GM13976 (cell line): ENCODE data around the gene LMTK3.

Experiments used
- DNase-seq: peaks from one replicate; pipeline ENCODE4 v3.0.0; 2012; ENCODE audit warnings: low spot score
- in situ Hi-C: fragments of 300-500 bp; cut with MboI; formaldehyde crosslinking; loops from one replicate; pipeline ENCODE4 v1.12.0; 2022; ENCODE audit warnings: low sequenced_read_pairs, mixed read lengths, inconsistent platforms; ENCODE audit not compliant: unreplicated experiment
- TF ChIP-seq, protein P1 (sequence below): IDR thresholded peaks from 2 replicates; pipeline ENCODE4 v1.5.1; 2012; ENCODE audit warnings: borderline replicate concordance, mild to moderate bottlenecking; ENCODE audit not compliant: insufficient read depth; ENCODE audit errors: extremely low read depth, missing control alignments, control extremely low read depth

Gene LMTK3

DNA sequence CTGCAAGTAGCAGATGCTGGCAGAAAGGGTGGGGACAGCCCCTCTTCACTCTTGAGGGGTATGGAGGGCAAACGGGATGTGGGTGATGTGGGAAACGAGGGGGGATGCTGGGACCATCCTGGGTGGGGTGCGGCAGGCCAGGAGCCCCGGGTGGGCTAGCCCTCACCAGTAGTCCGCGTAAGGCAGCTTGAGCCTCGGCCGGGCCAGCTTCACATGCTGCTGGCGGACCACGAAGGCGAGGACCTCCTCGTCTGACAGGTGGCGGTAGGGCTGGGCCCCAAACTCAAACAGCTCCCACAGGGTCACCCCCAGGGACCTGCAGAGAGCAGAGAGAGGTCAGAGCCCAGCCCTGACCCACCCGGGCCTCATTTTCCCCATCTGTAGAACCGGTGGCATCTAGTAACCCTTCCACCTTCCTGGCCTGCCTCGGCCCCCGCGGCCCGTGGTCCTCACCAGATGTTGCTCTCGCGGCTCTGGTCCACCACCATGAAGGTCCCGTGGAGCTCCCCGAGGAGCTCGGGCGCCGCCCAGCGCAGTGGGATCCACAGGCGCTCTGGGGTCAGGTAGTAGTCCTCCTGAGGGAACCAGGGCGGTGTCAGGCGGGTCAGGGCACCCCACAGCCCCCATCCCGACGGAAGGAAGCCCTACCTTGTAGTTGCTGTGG, 10.7 kb downstream of the LMTK3 start:
- DNase-seq = no peak
- in situ Hi-C loops = no loop called here
- TF ChIP-seq, protein P1, sequence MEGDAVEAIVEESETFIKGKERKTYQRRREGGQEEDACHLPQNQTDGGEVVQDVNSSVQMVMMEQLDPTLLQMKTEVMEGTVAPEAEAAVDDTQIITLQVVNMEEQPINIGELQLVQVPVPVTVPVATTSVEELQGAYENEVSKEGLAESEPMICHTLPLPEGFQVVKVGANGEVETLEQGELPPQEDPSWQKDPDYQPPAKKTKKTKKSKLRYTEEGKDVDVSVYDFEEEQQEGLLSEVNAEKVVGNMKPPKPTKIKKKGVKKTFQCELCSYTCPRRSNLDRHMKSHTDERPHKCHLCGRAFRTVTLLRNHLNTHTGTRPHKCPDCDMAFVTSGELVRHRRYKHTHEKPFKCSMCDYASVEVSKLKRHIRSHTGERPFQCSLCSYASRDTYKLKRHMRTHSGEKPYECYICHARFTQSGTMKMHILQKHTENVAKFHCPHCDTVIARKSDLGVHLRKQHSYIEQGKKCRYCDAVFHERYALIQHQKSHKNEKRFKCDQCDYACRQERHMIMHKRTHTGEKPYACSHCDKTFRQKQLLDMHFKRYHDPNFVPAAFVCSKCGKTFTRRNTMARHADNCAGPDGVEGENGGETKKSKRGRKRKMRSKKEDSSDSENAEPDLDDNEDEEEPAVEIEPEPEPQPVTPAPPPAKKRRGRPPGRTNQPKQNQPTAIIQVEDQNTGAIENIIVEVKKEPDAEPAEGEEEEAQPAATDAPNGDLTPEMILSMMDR = no peak

DNA sequence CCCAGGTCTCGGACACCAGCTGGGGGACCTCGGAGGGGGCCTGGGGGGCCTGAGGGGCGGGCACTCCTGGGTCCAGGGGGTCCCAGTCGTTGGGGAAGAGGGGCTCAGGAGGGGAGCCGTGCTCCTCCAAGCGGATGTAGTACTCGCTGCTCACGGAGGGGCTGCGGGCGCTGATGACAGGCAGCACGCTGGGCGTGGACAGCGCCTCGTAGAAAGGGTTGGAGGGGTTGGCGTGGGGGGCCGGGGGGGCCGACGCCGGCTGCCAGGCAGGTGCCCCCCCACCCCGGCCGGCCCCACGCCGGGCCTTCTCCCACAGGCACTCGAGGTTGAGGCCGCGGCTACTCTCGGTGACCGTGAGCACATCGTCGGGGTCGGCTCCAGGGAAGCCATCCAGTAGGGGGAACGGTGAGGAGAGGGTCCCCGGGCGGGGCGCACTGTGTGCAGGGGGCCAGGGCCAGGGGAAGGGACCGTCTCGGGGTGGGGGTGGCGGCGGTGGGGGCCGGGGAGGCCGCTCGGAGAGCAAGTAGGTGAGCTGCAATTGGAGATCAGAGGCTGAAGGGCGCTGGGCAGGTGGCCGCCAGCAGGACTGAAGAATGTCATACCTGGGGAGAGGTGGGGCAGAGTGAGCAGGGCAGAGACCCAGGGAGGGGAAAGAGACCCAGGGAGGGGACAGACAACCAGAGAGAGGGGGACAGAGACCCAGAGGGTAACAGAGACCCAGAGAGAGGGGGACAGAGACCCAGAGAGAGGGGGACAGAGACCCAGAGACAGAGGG, 12.1 kb downstream of the LMTK3 start:
- DNase-seq = no peak
- in situ Hi-C loops = no loop called here
- TF ChIP-seq, protein P1 = no peak

DNA sequence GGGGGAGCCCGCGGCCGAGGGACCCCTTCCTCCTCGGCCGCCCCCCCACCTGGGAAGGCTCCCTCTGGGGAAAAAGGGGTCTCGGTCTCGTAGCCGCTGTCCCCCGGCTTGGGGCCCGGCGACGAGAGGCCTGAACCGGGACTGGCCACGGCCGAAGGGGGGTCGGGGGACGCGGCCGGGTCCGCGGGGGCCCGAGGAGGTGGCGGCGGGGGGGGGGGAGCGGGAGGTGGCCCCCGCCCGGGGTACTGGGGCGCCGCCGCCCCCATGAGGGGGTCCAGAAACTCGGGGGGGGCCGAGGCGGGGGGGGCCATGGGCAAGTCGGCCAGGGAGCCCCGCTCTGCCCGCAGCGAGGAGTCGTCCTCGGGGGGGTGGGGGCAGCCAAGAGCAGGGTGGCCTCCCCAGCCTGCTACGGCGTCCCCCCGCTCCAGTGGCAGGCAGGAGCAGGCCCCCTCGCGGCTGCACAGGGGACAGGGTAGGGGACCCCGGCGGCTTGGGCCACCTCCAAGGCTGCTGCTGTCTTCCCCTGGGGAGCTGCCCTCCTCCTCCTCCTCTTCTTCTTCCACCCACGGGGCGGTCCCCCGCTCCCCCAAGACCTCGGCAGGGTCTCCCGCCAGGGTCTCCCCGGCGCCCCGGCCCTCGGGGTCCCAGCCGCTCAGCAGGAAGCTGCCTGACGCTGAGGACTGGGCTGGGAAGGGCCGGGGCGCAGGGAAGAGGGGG, 12.9 kb downstream of the LMTK3 start:
- in situ Hi-C loops = no loop called here
- TF ChIP-seq, protein P1 = no peak
- DNase-seq = no peak

DNA sequence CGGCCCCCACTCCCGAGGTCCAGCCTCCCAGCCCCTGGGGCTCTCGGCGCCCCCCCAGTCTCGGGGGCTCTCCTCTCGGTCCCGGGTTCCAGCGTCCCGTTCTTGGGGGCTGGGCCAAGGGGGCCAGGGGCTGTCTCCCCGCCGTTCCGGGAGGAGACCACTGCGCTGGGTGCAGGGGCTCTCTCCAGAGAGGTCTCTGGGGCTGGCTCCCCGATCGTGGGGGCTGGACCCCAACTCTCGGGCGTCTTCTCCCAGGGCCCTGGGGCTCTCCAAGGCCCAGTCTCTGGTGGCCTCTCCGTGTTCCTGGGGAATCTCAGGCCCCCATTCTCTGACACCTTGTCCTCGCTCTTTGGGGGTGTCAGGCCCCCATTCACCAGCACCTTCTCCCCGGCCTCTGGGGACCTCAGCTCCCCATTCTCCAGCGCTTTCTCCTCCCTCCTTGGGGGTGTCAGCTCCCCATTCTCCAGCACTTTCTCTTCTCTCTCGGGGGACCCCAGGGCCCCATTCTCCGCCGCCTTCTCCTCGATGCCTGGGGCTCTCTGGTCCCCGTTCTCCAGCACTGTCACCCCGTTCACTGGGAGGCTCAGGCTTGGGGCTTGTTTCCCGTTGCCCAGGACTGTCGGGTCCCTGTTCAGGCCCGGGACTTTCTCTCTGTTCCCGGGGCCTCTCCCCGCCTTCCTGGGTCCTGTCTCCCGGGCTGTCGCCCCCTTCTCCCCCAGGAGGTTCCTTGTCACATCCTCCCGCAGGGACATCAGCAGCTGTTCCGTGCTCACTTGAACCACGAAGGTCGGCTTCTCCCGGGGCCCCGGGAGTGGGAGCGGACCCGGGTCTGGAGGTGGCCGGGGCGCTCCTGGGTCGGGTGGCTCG, 13.7 kb downstream of the LMTK3 start:
- no peak for DNase-seq
- TF ChIP-seq, protein P1 = no peak
- in situ Hi-C loops = no loop called here

DNA sequence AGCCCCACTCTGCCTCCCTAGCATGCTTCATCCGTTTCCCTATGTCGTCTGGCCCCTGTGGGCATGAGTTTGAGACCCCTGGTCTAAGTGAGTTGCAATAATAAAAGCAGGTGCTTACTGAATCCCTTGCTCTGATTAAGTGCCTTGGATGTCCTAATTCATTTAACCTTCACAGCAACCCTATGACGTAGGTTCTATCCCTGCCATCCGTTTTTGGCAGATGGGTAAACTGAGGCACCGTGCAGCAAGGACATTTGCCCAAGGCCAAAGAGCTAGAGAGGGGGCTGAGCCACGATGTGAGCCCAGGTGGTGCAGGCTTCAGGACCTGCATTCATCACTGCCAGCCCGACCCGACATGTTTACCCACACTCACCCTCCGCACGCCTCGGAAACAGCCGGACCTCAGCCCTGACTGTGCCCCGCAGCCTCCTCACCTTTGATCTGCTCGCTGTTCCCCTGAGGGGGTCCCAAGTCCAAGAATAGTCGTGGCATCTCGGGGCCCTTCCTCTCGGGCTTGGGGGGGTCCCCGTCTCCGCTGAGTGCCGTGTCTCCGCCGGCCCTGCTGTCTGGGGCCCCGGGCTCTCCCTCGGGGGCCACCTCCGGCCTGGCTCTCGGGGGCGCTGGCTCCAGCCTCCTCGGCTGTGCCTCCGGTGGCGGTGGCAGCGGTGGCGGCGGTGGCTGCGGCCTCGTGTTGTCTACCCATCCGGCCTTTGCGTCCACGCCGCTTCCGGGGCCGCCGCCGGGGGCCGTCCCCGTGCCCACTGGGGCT, 14.5 kb downstream of the LMTK3 start:
- in situ Hi-C loops = no loop called here
- TF ChIP-seq, protein P1 = no peak

More for the DNA sequence above, 14.5 kb downstream of the LMTK3 start:
- DNase-seq = no peak
